ENCODE measurements around the gene FRY. TPM values are rescaled to one million over a fixed set of nuclear protein-coding genes. Genes with fewer than 3 reads are reported as not detected.

FRY gene
- total RNA-seq, 4 donors from 2014 or later: 5.8 to 17.4 (median 12.0) TPM

DNA sequence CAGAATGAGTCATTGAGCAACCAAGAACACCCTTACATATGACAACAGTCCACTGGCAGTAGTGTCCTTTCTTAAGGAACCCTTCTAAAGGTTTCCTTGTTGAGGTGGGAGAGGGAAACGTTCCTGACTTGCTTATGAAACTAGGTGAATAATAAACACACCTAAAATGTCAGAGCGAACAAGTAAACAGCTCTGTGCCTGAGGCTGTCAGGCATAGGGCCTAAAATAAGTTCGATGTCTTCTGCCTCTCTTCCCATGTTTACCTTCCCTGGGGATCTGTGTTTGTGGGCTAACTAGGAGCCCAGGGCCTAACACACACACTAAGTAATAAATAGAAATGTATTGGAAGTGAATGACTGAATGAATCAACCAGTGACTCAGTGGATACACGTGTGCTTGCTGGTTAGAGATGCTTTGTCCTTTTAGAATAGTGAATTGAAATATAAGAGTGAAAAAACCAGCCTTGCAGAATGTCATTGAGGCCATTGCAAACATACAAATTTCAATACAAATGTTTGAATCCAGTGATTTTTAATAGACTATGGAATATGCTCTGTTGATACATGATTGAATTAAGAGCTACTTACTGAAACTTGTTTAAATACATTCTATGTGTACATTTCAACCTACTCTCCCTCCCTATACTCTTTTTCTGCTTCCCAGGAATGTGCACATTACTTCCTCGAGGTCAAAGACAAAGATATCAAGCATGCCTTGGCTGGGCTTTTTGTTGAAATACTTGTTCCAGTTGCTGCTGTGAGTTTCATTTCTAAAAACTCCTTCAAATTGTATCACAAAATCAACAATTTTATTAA, 102.9 kb downstream of the FRY start:
- Histone ChIP-seq H3K4me1 (peaks cover 0 to 6% (median 0%) of the 10 kb centered on the region in 3 donors), H3K36me3 (no peaks in the 10 kb centered on the region), H3K4me3 (no peak overlapping the region), H3K9me3 (no peaks in the 10 kb centered on the region), H3K27ac (peak overlapping the region in 3 of 4 donors; percentile 0 to 66 (median 42)), H3K27me3 (no peaks in the 10 kb centered on the region)
- DNase-seq: no peak
- TF ChIP-seq POLR2A (IDR thresholded peaks at IDR 0.05) (no peak), CTCF (IDR thresholded peaks at IDR 0.05) (no peak)
- WGBS, 2 donors: 30 to 42% methylated on average over 5 of the region's 5 CpGs
- intact Hi-C loops (cut with DNase I): no loop called here

GRCh38 chr13:32135056-32135390, 103.4 kb downstream of the FRY start:
- Histone ChIP-seq H3K27ac (peak overlapping the region in 2 of 4 donors; percentile 0 to 42), H3K36me3 (no peaks in the 10 kb centered on the region), H3K27me3 (no peaks in the 10 kb centered on the region), H3K4me3 (no peak overlapping the region), H3K9me3 (no peaks in the 10 kb centered on the region), H3K4me1 (peaks cover 0 to 6% (median 0%) of the 10 kb centered on the region in 3 donors)
- WGBS, 2 donors: 59 to 66% methylated on average over 4 of the region's 4 CpGs
- no peak for TF ChIP-seq POLR2A (IDR thresholded peaks at IDR 0.05)
- no peak for TF ChIP-seq CTCF (IDR thresholded peaks at IDR 0.05)
- intact Hi-C loops (cut with DNase I): no loop called here
- DNase-seq: no peak

GRCh38 chr13:32135655-32136054, 104.1 kb downstream of the FRY start:
- 69 to 84% methylated on average over 6 of the region's 6 CpGs for WGBS, 2 donors
- intact Hi-C loops (cut with DNase I): no loop called here
- H3K27ac ChIP-seq: no peak overlapping the region
- H3K4me3 ChIP-seq: no peak overlapping the region
- H3K27me3 ChIP-seq: no peaks in the 10 kb centered on the region
- peaks cover 0 to 6% (median 0%) of the 10 kb centered on the region in 3 donors for H3K4me1 ChIP-seq
- DNase-seq: no peak
- TF ChIP-seq CTCF (IDR thresholded peaks at IDR 0.05): no peak
- no peak for TF ChIP-seq POLR2A (IDR thresholded peaks at IDR 0.05)
- no peaks in the 10 kb centered on the region for H3K36me3 ChIP-seq
- H3K9me3 ChIP-seq: no peaks in the 10 kb centered on the region

DNA sequence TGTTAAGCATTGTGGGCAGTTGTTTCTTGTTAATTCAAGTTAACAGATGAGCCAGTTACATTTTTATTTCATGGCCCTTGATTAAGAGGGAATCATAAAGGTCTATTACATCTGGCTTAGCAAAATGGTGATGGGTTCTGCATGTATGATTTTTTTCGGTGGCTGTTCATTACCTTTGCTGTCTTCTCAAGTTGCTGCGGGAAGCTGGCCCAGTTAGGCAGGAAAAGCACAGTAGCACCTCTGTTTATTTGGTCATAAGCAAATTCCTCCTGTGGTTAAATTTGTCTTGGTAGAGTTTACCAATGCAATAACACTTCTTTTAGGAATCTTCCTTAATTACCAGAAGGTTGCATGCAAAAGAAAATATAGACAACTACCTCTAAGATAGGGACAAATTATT, 104.5 kb downstream of the FRY start:
- Histone ChIP-seq H3K4me3 (no peak overlapping the region), H3K36me3 (no peaks in the 10 kb centered on the region), H3K27me3 (no peaks in the 10 kb centered on the region), H3K27ac (no peak overlapping the region), H3K4me1 (peaks cover 0 to 6% (median 0%) of the 10 kb centered on the region in 3 donors), H3K9me3 (no peaks in the 10 kb centered on the region)
- intact Hi-C loops (cut with DNase I): no loop called here
- TF ChIP-seq POLR2A (IDR thresholded peaks at IDR 0.05): no peak
- TF ChIP-seq CTCF (IDR thresholded peaks at IDR 0.05): no peak
- WGBS, 2 donors: 83 to 89% methylated on average over 2 of the region's 2 CpGs
- DNase-seq: no peak

GRCh38 chr13:32136716-32137115, 105.1 kb downstream of the FRY start:
- H3K4me1 ChIP-seq: peaks cover 0 to 6% (median 0%) of the 10 kb centered on the region in 3 donors
- intact Hi-C loops (cut with DNase I): no loop called here
- TF ChIP-seq POLR2A (IDR thresholded peaks at IDR 0.05) (no peak), CTCF (IDR thresholded peaks at IDR 0.05) (no peak)
- no peaks in the 10 kb centered on the region for H3K9me3 ChIP-seq
- no peaks in the 10 kb centered on the region for H3K27me3 ChIP-seq
- DNase-seq: no peak
- H3K4me3 ChIP-seq: no peak overlapping the region
- no peak overlapping the region for H3K27ac ChIP-seq
- WGBS, 2 donors: 32 to 42% methylated on average over 2 of the region's 2 CpGs
- no peaks in the 10 kb centered on the region for H3K36me3 ChIP-seq
